HL-60 (cell line): ENCODE results near the gene GUCD1.

Source experiments
- DNase-seq, 2 experiments: peaks; one replicate each; pipeline ENCODE4 v3.0.0-alpha.2; 2010 to 2020; ENCODE audit warnings: low read depth in 1 of 2, low spot score in 1 of 2
- H3K27ac ChIP-seq: fragments of 250-450 bp; sonication (Bioruptor Pico); replicated peaks from 2 replicates; pipeline ENCODE4 v1.5.1; 2020; ENCODE audit warnings: mild to moderate bottlenecking, moderate library complexity
- H3K27me3 ChIP-seq: fragments of 250-450 bp; sonication (Bioruptor Pico); 2 replicates; pipeline ENCODE4 v1.5.1; 2021; ENCODE audit warnings: mild to moderate bottlenecking, moderate library complexity; ENCODE audit not compliant: insufficient read depth, poor library complexity, severe bottlenecking
- H3K4me3 ChIP-seq: replicated peaks from 2 replicates; pipeline ENCODE4 v1.5.1; 2011; ENCODE audit warnings: mild to moderate bottlenecking, control low read depth, low read length; ENCODE audit not compliant: insufficient read depth
- GABPA ChIP-seq: IDR thresholded peaks from 2 replicates; pipeline ENCODE4 v1.6.1; 2012; ENCODE audit warnings: low read depth
- POLR2AphosphoS5 ChIP-seq: IDR thresholded peaks from 2 replicates; pipeline ENCODE4 v1.6.1; 2012; ENCODE audit warnings: low read depth
- SPI1 ChIP-seq: IDR thresholded peaks from 2 replicates; pipeline ENCODE4 v1.6.1; 2012; ENCODE audit warnings: low read depth, mild to moderate bottlenecking, borderline replicate concordance
- TF ChIP-seq, protein P1 (sequence below): IDR thresholded peaks from 2 replicates; pipeline ENCODE4 v1.6.1; 2012; ENCODE audit warnings: low read depth; ENCODE audit not compliant: insufficient replicate concordance
- TF ChIP-seq, protein P2 (sequence below): IDR thresholded peaks from one replicate; pipeline ENCODE4 v1.5.1; 2011; ENCODE audit warnings: low read length, control low read depth, inconsistent platforms; ENCODE audit not compliant: insufficient read depth

Gene GUCD1

DNA sequence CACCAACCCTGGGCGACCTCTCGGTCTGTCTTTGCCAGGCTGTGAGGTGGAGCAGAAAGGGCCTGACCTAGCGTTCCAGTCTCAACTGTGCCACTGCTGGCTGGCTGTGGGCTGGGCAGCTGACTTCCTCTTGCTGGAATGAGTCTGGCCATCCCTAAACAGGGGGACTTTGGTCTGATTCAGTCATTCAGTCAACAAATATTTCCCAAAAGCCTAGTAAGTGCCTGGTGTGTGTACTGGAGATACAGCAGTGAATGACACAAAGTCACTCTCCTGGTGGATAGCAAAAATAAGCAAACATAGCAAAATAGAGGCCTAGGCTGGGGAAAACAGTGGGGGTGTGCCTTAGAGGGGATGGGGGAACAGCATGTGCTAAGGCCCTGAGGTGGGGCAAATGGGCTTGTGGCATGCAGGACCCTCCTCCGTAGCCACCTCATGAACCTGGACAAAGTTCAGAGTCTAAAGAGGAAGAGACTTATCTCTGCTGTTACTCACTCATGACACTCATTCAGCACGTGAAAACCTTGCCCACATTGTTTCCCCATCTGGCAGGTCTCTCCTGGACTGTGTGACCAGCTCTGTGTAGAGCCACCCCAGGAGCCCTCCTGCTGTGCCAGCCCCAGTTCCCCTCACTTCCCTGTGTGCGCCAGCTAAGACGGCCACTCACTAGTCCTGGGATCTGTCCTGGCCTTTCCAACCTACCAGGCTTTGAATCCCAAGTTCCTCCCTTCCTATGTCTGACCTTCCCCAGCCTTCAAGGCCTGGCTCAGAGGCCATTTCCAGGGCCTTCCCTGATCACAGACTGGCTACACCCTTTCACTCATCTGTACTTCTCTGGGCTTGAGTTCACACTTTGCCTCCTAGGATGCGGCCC, 4.7 kb downstream of the GUCD1 start:
- Histone ChIP-seq H3K27ac (peak overlapping the region; percentile 79), H3K4me3 (no peak overlapping the region), H3K27me3 (no peaks in the 10 kb centered on the region)
- DNase-seq: peak in 1 of 2 experiments; percentile 85
- peak; percentile 78; the same call in 1 of the 2 replicates for TF ChIP-seq SPI1
- TF ChIP-seq, protein P1, sequence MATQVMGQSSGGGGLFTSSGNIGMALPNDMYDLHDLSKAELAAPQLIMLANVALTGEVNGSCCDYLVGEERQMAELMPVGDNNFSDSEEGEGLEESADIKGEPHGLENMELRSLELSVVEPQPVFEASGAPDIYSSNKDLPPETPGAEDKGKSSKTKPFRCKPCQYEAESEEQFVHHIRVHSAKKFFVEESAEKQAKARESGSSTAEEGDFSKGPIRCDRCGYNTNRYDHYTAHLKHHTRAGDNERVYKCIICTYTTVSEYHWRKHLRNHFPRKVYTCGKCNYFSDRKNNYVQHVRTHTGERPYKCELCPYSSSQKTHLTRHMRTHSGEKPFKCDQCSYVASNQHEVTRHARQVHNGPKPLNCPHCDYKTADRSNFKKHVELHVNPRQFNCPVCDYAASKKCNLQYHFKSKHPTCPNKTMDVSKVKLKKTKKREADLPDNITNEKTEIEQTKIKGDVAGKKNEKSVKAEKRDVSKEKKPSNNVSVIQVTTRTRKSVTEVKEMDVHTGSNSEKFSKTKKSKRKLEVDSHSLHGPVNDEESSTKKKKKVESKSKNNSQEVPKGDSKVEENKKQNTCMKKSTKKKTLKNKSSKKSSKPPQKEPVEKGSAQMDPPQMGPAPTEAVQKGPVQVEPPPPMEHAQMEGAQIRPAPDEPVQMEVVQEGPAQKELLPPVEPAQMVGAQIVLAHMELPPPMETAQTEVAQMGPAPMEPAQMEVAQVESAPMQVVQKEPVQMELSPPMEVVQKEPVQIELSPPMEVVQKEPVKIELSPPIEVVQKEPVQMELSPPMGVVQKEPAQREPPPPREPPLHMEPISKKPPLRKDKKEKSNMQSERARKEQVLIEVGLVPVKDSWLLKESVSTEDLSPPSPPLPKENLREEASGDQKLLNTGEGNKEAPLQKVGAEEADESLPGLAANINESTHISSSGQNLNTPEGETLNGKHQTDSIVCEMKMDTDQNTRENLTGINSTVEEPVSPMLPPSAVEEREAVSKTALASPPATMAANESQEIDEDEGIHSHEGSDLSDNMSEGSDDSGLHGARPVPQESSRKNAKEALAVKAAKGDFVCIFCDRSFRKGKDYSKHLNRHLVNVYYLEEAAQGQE: no peak

DNA sequence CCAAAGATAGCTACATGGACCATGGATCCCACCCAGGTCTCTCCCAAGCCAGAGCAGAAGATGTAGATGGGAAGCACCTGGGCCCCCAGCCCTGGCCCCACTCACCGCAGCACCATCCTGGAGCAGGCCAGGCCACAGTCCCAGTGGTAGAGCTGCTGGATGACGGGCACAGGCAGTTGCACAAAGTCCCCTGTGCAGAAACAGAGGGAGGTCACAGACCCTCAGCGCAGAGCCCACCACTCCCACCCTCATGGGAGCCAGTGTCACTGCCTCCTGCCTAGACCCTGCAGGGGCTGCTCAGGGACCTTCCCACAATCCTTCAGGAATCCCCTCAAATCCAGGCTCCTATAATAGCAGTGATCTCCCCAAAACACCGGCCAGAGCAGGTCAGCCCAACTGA, 6.1 kb downstream of the GUCD1 start:
- TF ChIP-seq POLR2AphosphoS5 (no peak), SPI1 (no peak)
- TF ChIP-seq, protein P1: no peak
- TF ChIP-seq, protein P2, sequence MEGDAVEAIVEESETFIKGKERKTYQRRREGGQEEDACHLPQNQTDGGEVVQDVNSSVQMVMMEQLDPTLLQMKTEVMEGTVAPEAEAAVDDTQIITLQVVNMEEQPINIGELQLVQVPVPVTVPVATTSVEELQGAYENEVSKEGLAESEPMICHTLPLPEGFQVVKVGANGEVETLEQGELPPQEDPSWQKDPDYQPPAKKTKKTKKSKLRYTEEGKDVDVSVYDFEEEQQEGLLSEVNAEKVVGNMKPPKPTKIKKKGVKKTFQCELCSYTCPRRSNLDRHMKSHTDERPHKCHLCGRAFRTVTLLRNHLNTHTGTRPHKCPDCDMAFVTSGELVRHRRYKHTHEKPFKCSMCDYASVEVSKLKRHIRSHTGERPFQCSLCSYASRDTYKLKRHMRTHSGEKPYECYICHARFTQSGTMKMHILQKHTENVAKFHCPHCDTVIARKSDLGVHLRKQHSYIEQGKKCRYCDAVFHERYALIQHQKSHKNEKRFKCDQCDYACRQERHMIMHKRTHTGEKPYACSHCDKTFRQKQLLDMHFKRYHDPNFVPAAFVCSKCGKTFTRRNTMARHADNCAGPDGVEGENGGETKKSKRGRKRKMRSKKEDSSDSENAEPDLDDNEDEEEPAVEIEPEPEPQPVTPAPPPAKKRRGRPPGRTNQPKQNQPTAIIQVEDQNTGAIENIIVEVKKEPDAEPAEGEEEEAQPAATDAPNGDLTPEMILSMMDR: no peak
- Histone ChIP-seq H3K27me3 (no peaks in the 10 kb centered on the region), H3K27ac (peak overlapping the region; percentile 79; the same call in 1 of the 2 replicates), H3K4me3 (no peak overlapping the region)
- no peak for DNase-seq

DNA sequence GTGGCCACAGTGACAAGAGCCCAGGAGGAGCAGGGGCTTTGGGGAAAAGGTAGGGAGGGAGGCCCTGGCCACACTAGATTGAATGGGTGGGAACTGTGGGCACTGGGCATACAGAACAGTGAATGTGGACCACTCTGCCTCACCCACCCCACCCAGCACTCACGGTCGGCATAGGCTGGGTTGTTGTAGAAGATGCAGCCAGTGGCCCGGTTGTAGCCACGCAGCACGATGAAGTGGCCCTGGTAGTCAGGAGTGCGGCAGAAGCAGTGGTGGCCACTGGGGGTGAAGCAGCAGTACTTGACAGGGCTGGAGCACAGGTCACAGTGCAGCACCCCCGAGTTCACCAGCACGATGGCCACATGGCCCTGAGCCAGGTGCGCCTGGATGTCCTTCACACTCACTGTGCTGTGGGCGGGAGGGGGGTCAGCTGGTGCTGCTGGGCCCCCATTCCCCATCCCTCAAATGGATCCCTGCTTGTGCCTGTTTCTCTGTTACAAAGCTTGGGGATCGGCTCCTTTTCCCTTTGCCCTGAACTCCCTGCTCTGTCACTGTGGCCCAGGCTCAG, 11.2 kb downstream of the GUCD1 start:
- DNase-seq: no peak
- H3K27ac ChIP-seq: no peak overlapping the region
- TF ChIP-seq GABPA: no peak
- TF ChIP-seq SPI1: no peak
- TF ChIP-seq, protein P1: no peak
- TF ChIP-seq, protein P2: no peak
- no peak for TF ChIP-seq POLR2AphosphoS5

More for the DNA sequence above, 11.2 kb downstream of the GUCD1 start:
- Histone ChIP-seq H3K27me3 (no peaks in the 10 kb centered on the region), H3K4me3 (no peak overlapping the region)
